ENCODE data around the gene PYGB. TPM values are rescaled to one million over a fixed set of nuclear protein-coding genes. Genes with fewer than 3 reads are reported as not detected.

PYGB gene
- total RNA-seq, 1 experiment from 2014 or later: 258 TPM

GRCh38 chr20:25315418-25316210 is 67.7 kb downstream of the PYGB start:
- peaks cover 3% of the 10 kb centered on the region for H3K4me1 Mint-ChIP-seq (ENCODE audit: low read depth, unreplicated experiment)
- no peak overlapping the region for H3K27ac Mint-ChIP-seq (ENCODE audit: unreplicated experiment)
- TF ChIP-seq CTCF (IDR thresholded peaks at IDR 0.05; ENCODE audit: unreplicated experiment): no peak
- CTCF ChIA-PET: no interaction called here
- no peaks in the 10 kb centered on the region for H3K9me3 Mint-ChIP-seq (ENCODE audit: low read depth, unreplicated experiment)
- BruUV-seq (replicated peaks): no TSS peak
- H3K27me3 Mint-ChIP-seq (ENCODE audit: unreplicated experiment): no peaks in the 10 kb centered on the region
- no peak for DNase-seq
- intact Hi-C loops (cut with micrococcal nuclease; ENCODE audit: unreplicated experiment): no loop called here
- H3K36me3 Mint-ChIP-seq (ENCODE audit: insufficient read depth, unreplicated experiment): peaks cover 2% of the 10 kb centered on the region
- no peak overlapping the region for H3K4me3 Mint-ChIP-seq (ENCODE audit: low read depth, unreplicated experiment)

GRCh38 chr20:25316506-25317190 is 68.8 kb downstream of the PYGB start:
- H3K36me3 Mint-ChIP-seq (ENCODE audit: insufficient read depth, unreplicated experiment): no peaks in the 10 kb centered on the region
- no peak for DNase-seq
- CTCF ChIA-PET: no interaction called here
- H3K9me3 Mint-ChIP-seq (ENCODE audit: low read depth, unreplicated experiment): no peaks in the 10 kb centered on the region
- intact Hi-C loops (cut with micrococcal nuclease; ENCODE audit: unreplicated experiment): no loop called here
- no peaks in the 10 kb centered on the region for H3K4me1 Mint-ChIP-seq (ENCODE audit: low read depth, unreplicated experiment)
- BruUV-seq (replicated peaks): no TSS peak
- no peak for TF ChIP-seq CTCF (IDR thresholded peaks at IDR 0.05; ENCODE audit: unreplicated experiment)
- H3K4me3 Mint-ChIP-seq (ENCODE audit: low read depth, unreplicated experiment): no peak overlapping the region
- H3K27ac Mint-ChIP-seq (ENCODE audit: unreplicated experiment): no peak overlapping the region
- no peaks in the 10 kb centered on the region for H3K27me3 Mint-ChIP-seq (ENCODE audit: unreplicated experiment)

- TF ChIP-seq CTCF (IDR thresholded peaks at IDR 0.05; ENCODE audit: unreplicated experiment): no peak
- Mint-ChIP-seq H3K36me3 (ENCODE audit: insufficient read depth, unreplicated experiment) (no peaks in the 10 kb centered on the region), H3K27ac (ENCODE audit: unreplicated experiment) (no peak overlapping the region), H3K4me3 (ENCODE audit: low read depth, unreplicated experiment) (no peak overlapping the region), H3K4me1 (ENCODE audit: low read depth, unreplicated experiment) (no peaks in the 10 kb centered on the region), H3K27me3 (ENCODE audit: unreplicated experiment) (no peaks in the 10 kb centered on the region), H3K9me3 (ENCODE audit: low read depth, unreplicated experiment) (no peaks in the 10 kb centered on the region)
- no peak for DNase-seq
- intact Hi-C loops (cut with micrococcal nuclease; ENCODE audit: unreplicated experiment): no loop called here
- no TSS peak for BruUV-seq (replicated peaks)
- CTCF ChIA-PET: no interaction called here
Observed at GRCh38 chr20:25317351-25318075, 69.6 kb downstream of the PYGB start.

- H3K27me3 Mint-ChIP-seq (ENCODE audit: unreplicated experiment): no peaks in the 10 kb centered on the region
- H3K27ac Mint-ChIP-seq (ENCODE audit: unreplicated experiment): no peak overlapping the region
- no peak overlapping the region for H3K4me3 Mint-ChIP-seq (ENCODE audit: low read depth, unreplicated experiment)
- DNase-seq: no peak
- intact Hi-C loops (cut with micrococcal nuclease; ENCODE audit: unreplicated experiment): no loop called here
- no peaks in the 10 kb centered on the region for H3K36me3 Mint-ChIP-seq (ENCODE audit: insufficient read depth, unreplicated experiment)
- no peaks in the 10 kb centered on the region for H3K4me1 Mint-ChIP-seq (ENCODE audit: low read depth, unreplicated experiment)
- no peak for TF ChIP-seq CTCF (IDR thresholded peaks at IDR 0.05; ENCODE audit: unreplicated experiment)
- CTCF ChIA-PET: interaction anchor here (0.7 kb wide), 1 partner anchor 178 kb away, joined by 5 read pairs; no protein-coding TSS in a partner anchor
- H3K9me3 Mint-ChIP-seq (ENCODE audit: low read depth, unreplicated experiment): no peaks in the 10 kb centered on the region
- no TSS peak for BruUV-seq (replicated peaks)
Observed at GRCh38 chr20:25318471-25319240, 70.8 kb downstream of the PYGB start.
